Measurements from ENCODE around the gene RAB39A.

- TF ChIP-seq RBM39 (optimal IDR thresholded peaks at IDR 0.05; ENCODE audit: low read depth, low read length) (no peak), CTCF (IDR thresholded peaks at IDR 0.05 in 2 of 3, conservative IDR thresholded peaks at IDR 0.05 in 1 of 3; ENCODE audit: insufficient read depth in 2 of 3, low read depth in 1 of 3, low read length in 3 of 3) (no peak), TCF3 (CRISPR knock-in tag; IDR thresholded peaks at IDR 0.05) (no peak), ZBTB11 (CRISPR knock-in tag; IDR thresholded peaks at IDR 0.05) (no peak), BRF1 (IDR thresholded peaks at IDR 0.05; ENCODE audit: borderline replicate concordance, extremely low read depth, insufficient read length) (no peak), EGR1 (conservative IDR thresholded peaks at IDR 0.05) (no peak), ZNF354B (CRISPR knock-in tag; IDR thresholded peaks at IDR 0.05) (no peak), ZBTB33 (CRISPR knock-in tag; IDR thresholded peaks at IDR 0.05) (no peak), NCOA6 (IDR thresholded peaks at IDR 0.05) (no peak), NFRKB (IDR thresholded peaks at IDR 0.05; ENCODE audit: low read depth) (no peak), ZNF589 (CRISPR knock-in tag; IDR thresholded peaks at IDR 0.05; ENCODE audit: low read depth) (no peak)
Observed at GRCh38 chr11:108012139-108012725, 84.0 kb downstream of the RAB39A start.
